Bronchial epithelial cell (primary cell): ENCODE measurements around the gene MOK. TPM values are rescaled to one million over a fixed set of nuclear protein-coding genes. Genes with fewer than 3 reads are reported as not detected.
A peak's percentile ranks its signal among the peaks of the same experiment; 100 is the strongest.
"Not testable (repeated sequence)": the region's sequence is repeated elsewhere in the genome, so short reads cannot be mapped to it uniquely, and the experiment has no call there.

Source experiments
- DNase-seq: peaks from one replicate; pipeline ENCODE4 v3.0.0-alpha.2; 2010; ENCODE audit warnings: low read depth
- FAIRE-seq: peaks from 2 replicates; lab custom pipeline; 2011; peaks lifted over from hg19 to GRCh38; lab: Jason Lieb, UNC
- H3K27me3 ChIP-seq: 2 replicates; pipeline ENCODE4 v1.5.1; 2011; ENCODE audit warnings: low read length; ENCODE audit not compliant: control insufficient read depth, insufficient read depth
- H3K36me3 ChIP-seq: 2 replicates; pipeline ENCODE4 v1.5.1; 2011; ENCODE audit warnings: low read length; ENCODE audit not compliant: control insufficient read depth, insufficient read depth
- H3K4me3 ChIP-seq: 2 replicates; pipeline ENCODE4 v1.5.1; 2011; ENCODE audit warnings: mild to moderate bottlenecking, low read depth, low read length, control low read depth
- total RNA-seq: library from RNA; depleted of rRNA; stranded (reverse); fragments of >200 nt; gene quantifications from 2 replicates; pipeline ENCODE4 v1.2.1, GENCODE V29; 2014
- TF ChIP-seq, protein P1 (sequence below): IDR thresholded peaks from 2 replicates; pipeline ENCODE4 v1.5.1; 2011; ENCODE audit warnings: mild to moderate bottlenecking, moderate library complexity, low read length, control low read depth, inconsistent platforms; ENCODE audit not compliant: insufficient read depth, severe bottlenecking

The MOK gene, protein sequence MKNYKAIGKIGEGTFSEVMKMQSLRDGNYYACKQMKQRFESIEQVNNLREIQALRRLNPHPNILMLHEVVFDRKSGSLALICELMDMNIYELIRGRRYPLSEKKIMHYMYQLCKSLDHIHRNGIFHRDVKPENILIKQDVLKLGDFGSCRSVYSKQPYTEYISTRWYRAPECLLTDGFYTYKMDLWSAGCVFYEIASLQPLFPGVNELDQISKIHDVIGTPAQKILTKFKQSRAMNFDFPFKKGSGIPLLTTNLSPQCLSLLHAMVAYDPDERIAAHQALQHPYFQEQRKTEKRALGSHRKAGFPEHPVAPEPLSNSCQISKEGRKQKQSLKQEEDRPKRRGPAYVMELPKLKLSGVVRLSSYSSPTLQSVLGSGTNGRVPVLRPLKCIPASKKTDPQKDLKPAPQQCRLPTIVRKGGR
- 3.2 and 4.0 TPM in 2 replicates for total RNA-seq

DNA sequence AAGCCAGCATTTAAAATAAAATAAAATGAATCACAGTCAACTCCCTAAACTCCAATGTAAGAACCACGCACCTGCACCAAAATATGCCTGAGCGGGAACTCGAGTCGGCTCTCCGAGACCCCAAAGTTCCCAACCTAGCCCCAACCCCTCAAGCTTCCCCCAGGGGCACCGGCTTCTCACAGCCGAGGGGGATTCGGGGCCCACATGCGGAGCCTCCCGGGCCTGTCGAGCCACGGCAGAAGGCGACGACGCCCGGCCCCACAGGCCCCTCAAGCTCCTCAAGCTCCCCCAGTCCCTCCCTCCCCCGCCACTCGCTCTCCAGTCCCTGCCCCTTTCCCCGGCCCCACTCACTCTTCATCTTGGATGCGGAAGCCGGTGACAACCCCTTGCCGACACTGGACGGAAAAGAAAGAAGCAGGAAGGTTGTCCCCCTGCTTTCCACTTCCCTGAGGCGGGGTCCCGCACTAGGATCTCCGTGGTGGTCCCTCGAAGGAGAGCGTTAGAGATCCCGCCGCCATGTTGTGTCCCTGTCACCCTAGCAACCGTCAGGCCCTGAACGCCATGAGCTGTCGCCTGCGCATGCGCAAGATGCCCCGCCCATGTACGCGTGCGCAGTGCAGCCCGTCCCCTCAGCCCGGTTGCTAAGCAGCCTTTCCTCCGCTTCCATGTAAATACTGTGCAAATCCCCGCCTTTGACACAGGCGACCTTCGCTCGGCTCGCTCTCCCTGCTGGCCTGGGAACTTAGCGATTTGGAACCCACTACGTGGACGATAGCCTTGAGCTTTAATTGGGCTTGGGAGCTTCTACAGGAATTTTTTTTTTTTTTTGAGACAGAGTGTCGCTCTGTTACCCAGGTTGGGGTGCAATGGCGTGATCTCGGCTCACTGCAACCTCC is at the start of gene MOK:
Gene MOK, minus strand, starts transcription at position 554 of the 896 bp plus-strand sequence. Its CDS starts 196 bp downstream, at position 358.
- TF ChIP-seq, protein P1, sequence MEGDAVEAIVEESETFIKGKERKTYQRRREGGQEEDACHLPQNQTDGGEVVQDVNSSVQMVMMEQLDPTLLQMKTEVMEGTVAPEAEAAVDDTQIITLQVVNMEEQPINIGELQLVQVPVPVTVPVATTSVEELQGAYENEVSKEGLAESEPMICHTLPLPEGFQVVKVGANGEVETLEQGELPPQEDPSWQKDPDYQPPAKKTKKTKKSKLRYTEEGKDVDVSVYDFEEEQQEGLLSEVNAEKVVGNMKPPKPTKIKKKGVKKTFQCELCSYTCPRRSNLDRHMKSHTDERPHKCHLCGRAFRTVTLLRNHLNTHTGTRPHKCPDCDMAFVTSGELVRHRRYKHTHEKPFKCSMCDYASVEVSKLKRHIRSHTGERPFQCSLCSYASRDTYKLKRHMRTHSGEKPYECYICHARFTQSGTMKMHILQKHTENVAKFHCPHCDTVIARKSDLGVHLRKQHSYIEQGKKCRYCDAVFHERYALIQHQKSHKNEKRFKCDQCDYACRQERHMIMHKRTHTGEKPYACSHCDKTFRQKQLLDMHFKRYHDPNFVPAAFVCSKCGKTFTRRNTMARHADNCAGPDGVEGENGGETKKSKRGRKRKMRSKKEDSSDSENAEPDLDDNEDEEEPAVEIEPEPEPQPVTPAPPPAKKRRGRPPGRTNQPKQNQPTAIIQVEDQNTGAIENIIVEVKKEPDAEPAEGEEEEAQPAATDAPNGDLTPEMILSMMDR: no peak
- no peaks in the 10 kb centered on the region for H3K27me3 ChIP-seq
- H3K4me3 ChIP-seq: peak within 1 kb of the TSS; percentile 52
- H3K36me3 ChIP-seq: no peaks in the 10 kb centered on the region
- DNase-seq (peak; percentile 94), FAIRE-seq (no peak)

DNA sequence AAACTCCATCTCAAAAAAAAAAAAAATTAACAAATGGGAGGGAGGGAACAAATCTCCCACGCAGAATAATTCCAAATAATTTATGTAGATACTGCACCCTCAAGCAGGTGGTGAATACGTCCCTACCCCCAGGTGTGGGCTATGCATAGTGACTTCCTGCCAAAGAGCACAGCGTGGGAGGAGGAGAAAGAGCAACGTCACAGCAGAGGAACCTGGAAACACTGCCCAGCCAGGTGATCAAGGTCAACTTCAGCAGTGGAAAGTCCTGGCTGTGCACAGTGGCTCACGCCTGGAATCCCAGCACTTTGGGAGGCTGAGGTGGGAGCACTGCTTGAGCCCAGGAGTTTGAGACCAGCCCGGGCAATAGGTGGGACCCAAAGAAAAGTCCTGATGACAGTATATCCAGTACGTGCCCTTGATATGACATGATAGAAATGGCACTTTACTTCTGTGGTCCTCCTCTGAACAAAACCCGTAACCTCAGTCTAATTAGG is 48.2 kb upstream of the MOK start:
- DNase-seq (no peak), FAIRE-seq (no peak)
- no peaks in the 10 kb centered on the region for H3K27me3 ChIP-seq
- H3K36me3 ChIP-seq: peaks cover 10% of the 10 kb centered on the region
- no peak overlapping the region for H3K4me3 ChIP-seq
- TF ChIP-seq, protein P1: no peak

DNA sequence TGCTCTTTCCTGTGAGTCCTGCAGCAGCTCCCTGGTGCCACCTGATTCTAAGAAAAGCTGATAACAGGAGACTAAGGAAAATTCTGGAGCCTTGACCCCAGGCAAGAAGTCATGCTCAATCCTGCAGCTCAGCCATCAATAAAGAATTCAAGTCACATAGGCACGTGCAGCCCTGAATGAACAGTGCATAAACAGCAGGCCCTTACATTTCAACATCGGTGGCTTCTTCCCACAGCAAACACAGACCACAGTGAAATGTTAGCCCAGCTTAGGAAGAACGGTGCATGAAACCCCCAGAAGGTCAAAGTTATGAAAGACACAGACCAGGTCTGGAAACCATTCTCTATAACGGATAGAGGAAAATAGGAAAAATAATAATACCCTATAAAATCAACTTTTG is 47.2 kb upstream of the MOK start:
- peaks cover 10% of the 10 kb centered on the region for H3K36me3 ChIP-seq
- FAIRE-seq (no peak), DNase-seq (no peak)
- TF ChIP-seq, protein P1: no peak
- H3K27me3 ChIP-seq: no peaks in the 10 kb centered on the region
- H3K4me3 ChIP-seq: no peak overlapping the region

DNA sequence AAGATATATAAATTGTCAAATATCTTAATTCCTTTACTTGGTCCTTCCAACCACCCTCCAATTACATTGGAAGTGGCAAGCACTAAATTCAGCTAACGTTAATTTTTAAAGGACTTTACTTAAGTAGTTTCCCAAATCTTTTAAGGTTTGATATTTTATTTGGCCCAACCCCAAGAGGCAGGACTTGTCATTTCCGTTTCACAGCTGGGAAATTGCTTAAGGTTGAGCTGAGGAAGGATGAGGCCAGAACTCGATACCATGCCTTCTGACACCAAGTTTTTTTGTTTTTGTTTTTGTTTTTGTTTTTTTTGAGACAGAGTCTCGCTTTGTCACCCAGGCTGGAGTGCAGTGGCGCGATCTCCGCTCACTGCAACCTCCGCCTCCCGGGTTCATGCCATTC is 46.6 kb upstream of the MOK start:
- FAIRE-seq, H3K27me3 ChIP-seq, H3K4me3 ChIP-seq, H3K36me3 ChIP-seq: not testable (repeated sequence)
- peak; percentile 29 for DNase-seq

DNA sequence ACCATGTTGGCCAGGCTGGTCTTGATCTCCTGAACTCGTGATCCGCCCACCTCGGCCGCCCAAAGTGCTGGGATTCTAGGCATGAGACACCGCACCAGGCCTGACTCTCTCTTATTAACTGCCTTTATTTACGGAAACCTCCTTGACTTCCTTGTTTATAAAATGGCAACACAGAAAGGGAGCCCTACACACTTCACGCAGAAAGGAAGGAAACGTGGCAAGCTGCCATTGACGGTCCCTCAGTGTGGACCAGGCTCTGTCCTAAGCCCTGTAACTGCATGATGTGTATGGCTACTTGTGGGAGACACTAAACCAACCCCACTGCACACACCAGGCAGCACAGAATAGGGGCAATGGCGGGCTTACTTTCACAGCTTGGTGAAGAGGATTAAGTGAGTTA is 46.1 kb upstream of the MOK start:
- Histone ChIP-seq H3K36me3 (peaks cover 10% of the 10 kb centered on the region), H3K4me3 (no peak overlapping the region), H3K27me3 (no peaks in the 10 kb centered on the region)
- DNase-seq (no peak), FAIRE-seq (no peak)
- TF ChIP-seq, protein P1: no peak

DNA sequence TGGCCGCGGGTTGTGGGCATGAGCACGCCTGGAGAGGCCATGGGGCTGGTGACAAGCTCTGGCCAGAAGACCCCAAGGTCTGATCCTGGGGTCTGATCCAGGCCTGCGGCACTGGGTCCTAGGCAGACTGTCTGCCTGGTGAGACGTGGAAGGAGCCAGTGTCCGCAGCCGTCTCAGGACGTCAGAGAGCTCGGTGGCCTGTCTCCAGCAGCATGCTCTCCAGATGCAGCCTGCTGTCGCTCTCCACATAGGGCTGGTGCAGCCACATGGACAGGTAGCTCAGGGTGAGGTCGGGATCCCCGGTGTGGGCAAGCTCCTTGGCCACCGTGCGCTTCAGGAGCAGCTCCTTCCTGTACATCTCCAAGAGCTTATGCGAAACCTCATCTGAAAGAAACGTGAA is 43.4 kb upstream of the MOK start:
- peaks cover 10% of the 10 kb centered on the region for H3K36me3 ChIP-seq
- TF ChIP-seq, protein P1: no peak

More for the DNA sequence above, 43.4 kb upstream of the MOK start:
- H3K4me3 ChIP-seq: no peak overlapping the region
- DNase-seq (no peak), FAIRE-seq (no peak)
- no peaks in the 10 kb centered on the region for H3K27me3 ChIP-seq
